ENCODE data around the gene AXDND1.
"Not testable (repeated sequence)": the region's sequence is repeated elsewhere in the genome, so short reads cannot be mapped to it uniquely, and the experiment has no call there.

AXDND1 gene

DNA sequence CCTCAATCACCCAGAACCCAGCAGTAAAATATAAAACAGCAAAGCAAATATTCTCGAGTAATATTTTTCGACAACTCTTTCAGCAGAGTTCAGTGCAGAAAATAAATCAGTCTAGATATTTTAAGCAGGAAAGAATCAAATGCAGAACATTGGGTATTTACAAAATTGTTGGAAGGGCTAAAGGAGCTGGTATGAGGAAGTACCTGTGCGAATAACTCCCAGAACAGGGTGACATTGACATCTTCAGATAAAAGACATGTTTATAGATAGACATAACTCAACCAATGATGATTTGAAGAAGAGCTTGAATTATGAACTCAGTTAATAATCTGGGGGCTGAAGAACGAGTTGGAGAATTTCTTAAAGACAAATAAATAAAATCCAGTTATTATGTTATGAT, 6.4 kb downstream of the AXDND1 start:
- no peak for DNase-seq

DNA sequence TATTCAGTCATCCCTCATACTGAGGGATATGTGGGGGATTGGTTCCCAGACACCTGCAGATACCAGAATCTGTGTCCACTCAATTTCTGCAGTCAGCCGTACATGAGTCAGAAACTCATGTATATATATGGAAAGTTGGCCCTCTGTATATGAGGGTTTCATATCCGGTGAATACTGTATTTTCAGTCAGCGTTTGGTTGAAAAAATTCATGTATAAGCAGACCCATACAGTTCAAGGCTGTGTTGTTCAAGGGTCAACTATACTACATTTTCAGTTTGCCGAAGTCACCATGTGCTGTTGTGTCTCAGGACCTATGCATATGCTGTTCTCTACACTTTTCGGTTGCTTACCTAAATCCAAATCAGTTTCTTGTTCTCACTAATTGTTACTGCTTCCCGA, 10.5 kb downstream of the AXDND1 start:
- no peak for DNase-seq

DNA sequence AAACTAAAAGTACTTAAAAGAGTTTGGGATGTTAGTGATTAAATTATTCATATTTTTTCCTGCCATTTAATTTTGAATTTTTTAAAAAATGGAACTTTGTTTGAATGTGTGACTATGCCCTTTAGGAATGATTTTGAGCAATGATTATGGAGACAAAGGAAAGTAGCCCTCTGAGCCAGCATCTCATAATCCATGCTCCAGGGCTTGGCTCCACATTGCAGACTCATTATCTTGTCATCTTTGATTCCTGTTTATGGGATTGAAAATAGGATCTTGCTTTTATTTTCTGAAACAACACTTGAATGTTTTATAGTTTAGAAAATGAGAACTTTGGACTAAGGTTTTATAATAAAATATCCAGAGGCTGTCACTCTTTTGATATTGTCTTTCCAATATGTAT, 14.5 kb downstream of the AXDND1 start:
- DNase-seq: no peak

DNA sequence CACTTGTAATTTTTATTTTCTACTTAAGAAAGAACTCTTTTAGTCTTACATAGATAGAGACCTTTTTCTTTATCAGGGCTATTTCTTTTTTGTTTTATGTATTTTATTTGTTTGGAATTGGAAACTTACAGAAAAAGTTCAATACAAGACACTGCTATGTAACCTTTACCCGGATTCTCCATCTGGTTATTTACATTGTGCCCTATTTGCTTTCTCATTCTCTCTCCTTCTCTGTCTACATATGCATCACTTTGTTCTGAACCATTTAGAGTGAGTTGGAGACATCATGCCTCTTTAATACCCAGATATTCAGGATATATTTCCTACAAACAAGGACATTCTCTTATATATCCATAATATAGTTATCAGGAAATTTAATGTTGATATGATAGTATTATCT, 18.3 kb downstream of the AXDND1 start:
- DNase-seq: no peak

DNA sequence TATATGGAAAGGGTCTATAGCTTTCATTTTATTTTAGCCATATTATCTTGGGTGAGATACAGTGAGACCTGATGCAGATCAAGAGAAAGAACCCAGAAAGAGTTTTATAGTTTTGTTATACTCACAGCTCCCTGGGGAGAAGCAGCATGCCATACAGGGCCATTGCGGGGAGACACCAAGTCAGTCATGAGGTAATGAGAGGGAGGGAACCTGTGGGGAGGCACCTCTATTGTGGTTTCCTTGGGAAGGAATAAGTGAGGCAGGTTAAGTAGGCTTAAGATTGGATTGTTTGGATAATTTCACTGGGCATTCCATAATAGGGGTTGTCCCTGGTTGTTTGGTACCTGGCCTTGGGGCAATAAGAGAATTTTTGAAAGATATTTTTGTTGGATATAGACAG, 19.7 kb downstream of the AXDND1 start:
- no peak for DNase-seq

DNA sequence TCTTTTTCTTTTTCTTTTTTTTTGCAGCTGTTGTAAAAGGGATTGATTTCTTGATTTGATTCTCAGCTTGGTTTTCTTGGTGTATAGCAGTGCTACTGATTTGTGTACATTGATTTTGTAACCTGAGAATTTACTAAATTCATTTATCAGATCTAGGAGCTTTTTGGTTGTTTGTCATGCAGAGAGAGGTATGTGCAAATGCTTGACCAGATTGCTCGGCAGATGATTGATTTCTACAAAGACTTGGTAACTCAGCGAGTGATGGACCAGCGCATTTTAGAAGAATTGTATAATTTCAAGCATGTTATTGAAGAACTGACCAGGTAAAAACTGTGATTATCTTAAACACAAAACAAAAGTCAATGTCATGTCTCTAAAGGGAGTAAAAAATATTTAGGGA, 27.9 kb downstream of the AXDND1 start:
- no peak for DNase-seq

DNA sequence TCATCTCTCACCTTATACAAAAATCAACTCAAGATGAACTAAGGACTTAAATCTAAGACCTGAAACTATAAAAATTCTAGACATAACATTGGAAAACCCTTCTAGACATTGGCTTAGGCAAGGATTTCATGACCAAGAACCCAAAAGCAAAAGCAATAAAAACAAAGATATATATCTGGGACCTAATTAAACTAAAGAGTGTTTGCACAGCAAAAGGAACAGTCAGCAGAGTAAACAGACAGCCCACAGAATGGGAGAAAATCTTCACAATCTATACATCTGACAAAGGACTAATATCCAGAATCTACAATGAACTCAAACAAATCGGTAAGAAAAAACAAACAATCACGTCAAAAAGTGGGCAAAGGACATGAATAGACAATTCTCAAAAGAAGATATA, 33.6 kb downstream of the AXDND1 start:
- not testable (repeated sequence) for DNase-seq

DNA sequence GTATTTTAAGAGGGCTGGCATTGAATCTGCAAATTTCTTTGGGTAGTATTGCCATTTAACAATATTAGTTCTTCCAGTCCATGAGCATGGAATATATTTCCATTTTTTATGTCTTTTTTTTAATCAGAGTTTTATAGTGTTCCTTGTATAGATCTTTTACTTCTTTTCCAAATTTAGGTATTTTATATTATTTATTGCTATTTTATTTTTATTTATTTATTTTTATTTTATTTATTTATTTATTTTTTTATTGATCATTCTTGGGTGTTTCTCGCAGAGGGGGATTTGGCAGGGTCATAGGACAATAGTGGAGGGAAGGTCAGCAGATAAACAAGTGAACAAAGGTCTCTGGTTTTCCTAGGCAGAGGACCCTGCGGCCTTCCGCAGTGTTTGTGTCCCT, 52.0 kb downstream of the AXDND1 start:
- not testable (repeated sequence) for DNase-seq

DNA sequence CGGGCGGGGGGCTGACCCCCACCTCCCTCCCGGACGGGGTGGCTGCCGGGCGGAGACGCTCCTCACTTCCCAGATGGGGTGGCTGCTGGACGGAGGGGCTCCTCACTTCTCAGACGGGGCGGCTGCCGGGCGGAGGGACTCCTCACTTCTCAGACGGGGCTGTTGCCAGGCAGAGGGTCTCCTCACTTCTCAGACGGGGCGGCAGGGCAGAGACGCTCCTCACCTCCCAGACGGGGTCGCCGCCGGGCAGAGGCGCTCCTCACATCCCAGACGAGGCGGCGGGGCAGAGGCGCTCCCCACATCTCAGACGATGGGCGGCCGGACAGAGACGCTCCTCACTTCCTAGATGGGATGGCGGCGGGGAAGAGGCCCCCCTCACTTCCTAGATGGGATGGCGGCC, 52.9 kb downstream of the AXDND1 start:
- not testable (repeated sequence) for DNase-seq

DNA sequence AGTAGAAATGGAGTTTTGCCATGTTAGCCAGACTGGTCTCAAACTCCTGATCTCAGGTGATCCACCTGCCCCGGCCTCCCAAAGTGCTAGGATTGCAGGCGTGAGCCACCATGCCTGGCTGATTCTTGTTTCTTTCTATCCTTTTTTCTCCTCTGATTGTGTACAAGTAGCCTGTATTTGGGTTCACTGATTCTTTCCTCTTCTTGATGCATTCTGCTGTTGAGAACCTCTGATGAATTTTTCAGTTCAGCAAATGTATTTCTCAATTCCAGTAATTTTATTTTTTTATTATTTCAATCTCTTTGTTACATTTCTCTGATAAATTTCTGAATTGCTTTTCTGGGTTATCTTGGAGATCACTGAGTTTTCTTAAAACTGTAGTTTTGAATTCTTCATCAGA, 58.8 kb downstream of the AXDND1 start:
- DNase-seq: no peak

DNA sequence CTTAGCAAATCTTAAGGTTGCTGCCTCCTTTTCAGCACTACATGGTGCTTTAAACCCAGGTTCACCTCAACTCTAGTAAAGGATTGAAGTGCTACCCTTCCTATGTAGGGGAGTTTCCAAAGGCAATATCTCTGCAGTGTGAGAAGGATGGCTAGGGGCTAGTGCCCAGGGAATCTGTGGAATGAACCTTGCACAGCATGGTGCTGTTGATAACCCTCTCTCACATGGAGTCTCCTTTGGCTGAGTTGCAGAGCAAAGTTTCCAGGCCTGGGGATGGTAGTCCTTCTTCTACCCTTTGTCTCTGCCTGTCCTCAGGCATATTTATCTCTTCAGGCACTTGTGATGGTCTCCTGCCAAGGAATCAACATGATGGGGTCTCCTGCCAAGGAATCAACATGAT, 59.4 kb downstream of the AXDND1 start:
- no peak for DNase-seq

DNA sequence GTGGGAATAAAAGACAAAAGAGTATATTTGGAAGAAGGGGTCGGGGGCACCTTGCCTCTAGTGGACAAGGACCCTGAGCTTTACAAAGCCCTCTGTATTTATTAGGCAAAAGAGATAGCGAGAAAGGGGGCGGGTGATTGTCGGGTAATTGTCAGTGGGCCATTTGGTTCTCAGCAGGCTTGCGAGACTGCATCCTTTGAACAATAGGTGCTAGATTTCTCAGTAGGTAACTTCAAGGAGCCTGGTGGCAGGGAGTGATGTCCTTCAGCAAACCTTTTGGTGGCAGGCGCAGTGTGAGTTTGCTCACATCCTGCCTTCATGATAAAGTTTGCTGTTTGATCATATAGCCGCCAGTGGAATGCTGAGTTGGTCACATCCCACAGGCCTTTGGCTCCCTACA, 71.4 kb downstream of the AXDND1 start:
- DNase-seq: no peak

DNA sequence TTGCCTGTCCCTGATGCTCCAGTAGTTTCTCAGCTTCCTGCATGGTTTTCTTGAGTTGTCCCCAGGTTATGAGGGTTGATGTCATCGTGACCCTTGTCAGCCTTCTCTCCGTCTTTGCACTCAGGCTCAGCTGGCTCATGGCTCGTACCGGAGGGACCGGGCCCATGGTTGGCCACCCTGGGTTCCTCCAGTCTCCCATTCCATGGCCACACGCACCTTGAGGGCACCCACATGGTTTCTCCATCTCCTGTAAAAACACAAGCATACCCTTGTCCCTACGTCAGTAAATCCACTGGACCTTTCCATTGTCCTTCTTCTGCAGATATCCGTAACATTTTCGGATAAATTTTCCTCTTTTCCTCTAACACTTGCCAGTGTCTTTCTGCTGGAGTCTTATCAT, 73.9 kb downstream of the AXDND1 start:
- DNase-seq: not testable (repeated sequence)

DNA sequence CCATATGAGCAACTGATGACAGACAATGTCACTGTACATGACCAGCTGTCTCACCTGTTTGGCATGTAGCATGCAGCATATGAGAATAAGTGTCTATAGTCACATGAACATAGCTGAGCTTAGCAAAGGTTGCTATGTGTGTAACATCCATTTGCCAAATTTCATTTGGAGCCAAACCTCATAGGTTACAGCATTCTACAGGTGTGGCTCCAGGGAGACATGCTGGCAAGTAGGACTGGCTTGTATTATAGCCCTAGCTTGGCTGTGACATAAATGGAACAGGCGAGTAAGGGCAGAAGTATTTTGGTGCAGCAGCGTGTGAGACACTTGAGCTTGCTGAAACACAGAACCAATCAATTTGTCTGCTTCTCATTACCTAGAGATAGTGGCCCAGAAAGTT, 74.5 kb downstream of the AXDND1 start:
- not testable (repeated sequence) for DNase-seq

DNA sequence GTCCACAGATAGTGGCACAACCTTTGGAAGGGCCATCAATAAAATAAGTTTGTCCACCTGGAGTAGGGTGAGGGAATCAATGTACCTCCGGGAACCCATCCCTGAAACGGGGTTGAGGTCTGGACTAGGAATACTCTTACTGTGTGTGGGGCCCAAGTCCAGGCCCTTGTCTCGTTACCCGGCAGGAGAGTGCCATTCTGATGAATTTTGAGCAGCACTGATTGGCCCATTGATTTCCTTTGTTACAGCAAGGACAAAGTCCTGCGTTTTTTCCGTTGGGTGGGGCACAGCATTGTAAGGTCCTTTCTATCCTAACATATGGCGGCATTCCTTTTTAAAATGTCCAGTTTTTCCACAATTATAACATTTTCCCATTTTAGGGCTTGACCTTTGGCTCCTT, 75.2 kb downstream of the AXDND1 start:
- DNase-seq: no peak

DNA sequence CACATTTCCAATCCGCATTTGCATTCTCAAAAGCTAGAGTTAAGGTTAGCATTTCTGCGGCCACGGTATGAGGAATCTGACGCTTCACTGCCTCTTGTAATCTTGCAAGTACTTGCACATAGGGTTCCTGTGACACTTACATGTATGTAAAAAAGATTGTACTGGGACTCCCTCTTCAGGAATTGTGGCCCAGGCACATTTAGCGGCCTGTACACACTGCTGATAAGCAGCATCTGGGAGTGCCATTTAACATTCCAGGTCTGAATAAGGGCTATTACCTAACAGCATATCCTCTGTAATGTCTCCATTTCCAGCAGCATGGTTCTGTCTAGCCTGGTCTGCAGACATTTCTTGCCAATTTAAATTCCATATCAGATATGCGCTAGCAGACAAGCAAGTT, 75.7 kb downstream of the AXDND1 start:
- DNase-seq: no peak

DNA sequence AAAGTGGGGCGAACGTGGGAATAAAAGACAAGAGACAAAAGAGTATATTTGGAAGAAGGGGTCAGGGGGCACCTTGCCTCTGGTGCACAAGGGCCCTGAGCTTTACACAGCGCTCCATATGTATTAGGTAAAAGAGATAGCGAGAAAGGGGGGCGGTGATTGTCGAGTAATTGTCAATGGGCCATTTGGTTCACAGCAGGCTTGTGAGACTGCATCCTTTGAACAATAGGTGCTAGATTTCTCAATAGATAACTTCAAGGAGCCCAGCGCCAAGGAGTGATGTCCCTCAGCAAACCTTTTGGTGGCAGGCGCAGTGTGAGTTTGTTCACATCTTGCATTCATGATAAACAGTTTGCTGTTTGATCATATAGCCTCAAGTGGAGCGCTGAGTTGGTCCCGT, 77.1 kb downstream of the AXDND1 start:
- not testable (repeated sequence) for DNase-seq

DNA sequence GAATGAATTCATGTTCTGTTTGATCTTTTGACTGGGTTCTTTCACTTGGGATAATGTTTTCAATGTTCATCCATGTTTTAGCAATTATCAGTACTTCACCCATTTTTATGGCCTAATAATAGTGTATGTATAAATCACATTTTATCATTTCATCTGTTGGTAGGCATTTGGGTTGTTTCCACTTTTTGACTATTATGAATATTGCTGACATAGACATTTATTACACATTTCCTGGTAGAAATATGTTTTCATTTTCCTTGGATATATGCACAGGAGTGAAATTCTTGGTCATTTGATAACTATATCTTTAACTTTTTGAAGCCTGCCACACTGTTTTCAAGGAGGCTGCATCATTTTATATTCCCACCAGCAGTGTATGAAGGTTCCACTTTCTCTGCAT, 79.8 kb downstream of the AXDND1 start:
- DNase-seq: no peak

DNA sequence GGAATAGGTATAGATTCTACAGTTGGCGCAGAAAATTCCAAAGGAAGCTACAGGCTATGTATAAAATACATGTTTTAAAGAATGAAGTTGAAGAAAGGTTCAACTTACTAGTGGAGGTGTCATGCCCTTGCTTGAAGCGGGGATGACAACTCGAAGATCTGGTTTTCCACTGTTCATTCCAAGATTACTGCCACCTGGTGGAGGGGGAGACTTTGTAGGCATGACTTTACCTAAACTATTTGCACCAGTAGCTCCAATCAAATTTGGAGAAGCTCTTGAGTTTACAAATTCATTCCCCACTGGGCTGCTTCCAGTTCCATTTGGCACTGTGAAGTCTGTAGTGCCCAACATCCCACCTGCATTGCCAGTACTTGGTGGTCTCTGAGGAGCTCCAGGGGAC, 81.7 kb downstream of the AXDND1 start:
- no peak for DNase-seq

DNA sequence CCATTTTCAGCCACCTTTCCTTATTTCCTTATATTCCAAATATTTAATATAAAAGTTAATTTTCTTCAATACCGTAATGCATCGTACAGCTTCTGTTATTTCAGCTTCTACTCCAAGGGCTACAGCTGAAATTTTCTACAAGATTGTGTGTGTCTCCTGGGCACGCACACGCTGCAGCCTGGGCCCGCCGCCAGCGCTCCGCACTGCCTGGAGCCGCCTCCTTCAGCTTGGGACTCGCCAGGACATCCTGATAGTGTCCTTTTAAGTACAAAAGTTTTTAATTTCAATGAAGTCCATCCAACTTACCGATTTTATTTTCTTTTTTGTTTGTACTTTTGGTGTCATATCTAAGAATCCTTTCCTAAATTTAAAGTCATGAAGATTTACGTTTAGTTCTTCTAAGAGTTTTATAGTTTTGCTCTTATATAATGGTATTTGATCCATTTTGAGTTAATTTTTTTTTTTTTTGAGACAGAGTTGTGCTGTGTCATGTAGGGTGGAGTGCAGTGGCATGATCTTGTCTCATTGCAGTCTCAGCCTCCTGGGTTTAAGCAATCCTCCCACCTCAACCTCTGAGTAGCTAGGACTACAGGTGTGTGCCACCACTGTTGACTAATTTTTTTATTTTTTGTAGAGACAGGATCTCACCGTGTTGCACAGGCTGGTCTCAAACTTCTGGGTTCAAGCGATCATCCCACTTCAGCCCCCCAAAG, 82.8 kb downstream of the AXDND1 start:
- no peak for DNase-seq

DNA sequence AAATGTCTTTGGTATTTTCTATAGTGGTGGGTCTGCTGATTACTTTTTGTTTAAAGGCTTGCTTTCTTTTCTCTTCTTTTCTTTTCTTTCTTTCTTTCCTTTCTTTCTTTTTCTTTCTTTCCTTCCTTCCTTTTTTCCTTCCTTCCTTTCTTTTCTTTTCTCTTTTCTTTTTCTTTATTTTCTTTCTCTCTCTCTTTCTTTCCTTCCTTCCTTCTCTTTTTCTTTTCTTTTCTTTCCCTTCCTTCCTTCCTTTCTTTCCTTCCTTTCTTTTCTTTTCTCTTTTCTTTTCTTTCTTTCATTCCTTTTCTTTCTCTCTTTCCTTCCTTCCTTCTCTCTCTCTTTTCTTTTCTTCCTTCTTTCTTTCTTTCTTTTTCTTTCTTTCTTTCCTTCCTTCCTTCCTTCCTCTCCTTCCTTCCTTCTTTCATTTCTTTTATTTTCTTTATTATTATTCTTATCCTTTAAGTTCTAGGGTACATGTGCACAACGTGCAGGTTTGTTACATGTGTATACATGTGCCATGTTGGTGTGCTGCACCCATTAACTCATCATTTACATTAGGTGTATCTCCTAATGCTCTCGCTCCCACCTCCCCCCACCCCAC, 93.9 kb downstream of the AXDND1 start:
- DNase-seq: not testable (repeated sequence)

DNA sequence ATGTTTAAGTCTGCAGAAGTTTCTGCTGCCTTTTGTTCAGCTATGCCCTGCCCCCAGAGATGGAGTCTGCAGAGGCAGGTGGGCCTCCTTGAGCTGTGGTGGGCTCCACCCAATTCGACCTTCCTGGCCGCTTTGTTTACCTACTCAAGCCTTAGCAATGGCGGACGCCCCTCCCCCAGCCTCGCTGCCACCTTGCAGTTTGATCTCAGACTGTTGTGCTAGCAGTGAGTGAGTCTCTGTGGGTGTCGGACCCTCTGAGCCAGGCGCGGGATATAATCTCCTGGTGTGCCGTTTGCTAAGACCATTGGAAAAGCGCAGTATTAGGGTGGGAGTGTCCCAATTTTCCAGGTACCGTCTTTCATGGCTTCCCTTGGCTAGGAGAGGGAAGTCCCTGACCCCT, 99.9 kb downstream of the AXDND1 start:
- DNase-seq: not testable (repeated sequence)

DNA sequence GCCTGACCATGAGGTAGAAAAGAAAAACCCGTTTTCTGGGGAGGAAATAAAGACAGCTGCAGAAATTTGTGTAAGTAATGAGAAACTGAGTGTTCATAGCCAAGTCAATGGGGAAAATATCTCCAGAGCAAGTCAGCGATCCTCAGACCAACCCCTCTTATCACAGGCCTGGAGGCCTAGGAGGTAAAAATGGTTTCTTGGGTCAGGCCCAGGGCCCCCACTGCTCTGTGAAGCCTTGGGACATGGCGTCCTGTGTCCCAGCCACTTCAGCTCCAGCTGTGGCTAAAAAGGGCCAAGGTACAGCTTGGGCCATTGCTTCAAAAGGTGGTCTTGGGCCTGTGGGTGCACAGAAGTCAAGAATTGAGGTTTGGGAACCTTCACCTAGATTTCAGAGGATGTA, 108.9 kb downstream of the AXDND1 start:
- no peak for DNase-seq

DNA sequence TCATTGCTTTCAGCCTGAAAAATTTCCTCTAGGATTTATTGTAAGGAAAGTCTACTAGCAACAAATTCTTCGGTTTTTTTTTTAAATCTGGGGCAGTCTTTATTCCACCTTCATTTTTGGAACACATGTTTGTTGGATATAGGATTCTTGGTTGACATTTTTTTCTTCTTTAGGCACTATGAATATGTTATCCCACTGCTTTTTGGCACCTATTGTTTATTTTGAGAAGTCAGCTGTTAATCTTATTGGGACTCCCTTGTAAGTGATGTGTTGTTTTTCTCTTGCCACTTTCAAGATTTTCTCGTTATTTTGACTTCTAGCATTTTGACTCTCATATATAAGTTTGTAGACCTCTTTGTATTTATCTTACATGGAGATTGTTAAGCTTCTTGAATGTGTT, 110.7 kb downstream of the AXDND1 start:
- no peak for DNase-seq

DNA sequence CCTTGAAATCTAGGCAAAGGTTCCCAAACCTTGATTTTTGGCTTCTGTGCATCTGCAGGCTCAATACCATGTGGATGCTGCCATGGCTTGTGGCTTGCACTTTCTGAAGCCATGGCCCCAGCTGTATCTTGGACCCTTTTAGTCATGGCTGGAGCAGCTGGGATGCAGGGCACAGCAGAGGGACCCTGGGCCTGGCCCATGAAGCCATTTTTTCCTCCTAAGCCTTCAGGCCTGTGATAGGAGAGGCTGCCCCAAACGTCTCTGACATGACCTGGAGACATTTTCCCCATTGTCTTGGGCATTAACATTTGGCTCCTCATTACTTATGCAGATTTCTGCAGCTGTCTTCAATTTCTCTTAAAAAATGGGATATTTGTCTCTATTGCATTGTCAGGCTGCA, 112.6 kb downstream of the AXDND1 start:
- DNase-seq: no peak
